SKM-1 treated with dmso at 0.1 percent for 144 hours (cell line): ENCODE data around the gene GMPS.
"Not testable (repeated sequence)": the region's sequence is repeated elsewhere in the genome, so short reads cannot be mapped to it uniquely, and the experiment has no call there.

Source experiments
- DNase-seq: peaks from one replicate; lab custom pipeline; 2025; ENCODE audit not compliant: unreplicated experiment; lab: John Stamatoyannopoulos, UW

GMPS gene

DNA sequence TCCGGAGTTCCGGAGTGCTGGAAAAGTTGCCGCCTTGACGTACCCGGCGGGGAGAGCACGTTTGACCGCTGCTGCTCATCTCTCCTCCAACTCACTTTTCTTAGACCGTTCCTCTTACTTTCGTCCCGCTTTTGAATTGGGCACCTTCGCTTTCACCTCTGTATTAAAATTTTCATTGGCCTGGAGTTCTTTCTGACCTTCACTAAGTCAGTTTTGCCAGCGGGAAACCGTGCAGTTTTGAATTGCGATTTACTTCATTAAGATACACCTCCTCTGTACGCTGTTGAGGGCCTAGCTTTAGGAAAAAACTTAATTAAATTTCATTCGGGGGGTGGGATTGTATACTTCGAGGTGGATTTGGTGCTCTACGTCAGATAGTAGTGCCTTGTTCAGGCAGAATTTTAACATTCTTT is 1.3 kb downstream of the GMPS start:
- no peak for DNase-seq

DNA sequence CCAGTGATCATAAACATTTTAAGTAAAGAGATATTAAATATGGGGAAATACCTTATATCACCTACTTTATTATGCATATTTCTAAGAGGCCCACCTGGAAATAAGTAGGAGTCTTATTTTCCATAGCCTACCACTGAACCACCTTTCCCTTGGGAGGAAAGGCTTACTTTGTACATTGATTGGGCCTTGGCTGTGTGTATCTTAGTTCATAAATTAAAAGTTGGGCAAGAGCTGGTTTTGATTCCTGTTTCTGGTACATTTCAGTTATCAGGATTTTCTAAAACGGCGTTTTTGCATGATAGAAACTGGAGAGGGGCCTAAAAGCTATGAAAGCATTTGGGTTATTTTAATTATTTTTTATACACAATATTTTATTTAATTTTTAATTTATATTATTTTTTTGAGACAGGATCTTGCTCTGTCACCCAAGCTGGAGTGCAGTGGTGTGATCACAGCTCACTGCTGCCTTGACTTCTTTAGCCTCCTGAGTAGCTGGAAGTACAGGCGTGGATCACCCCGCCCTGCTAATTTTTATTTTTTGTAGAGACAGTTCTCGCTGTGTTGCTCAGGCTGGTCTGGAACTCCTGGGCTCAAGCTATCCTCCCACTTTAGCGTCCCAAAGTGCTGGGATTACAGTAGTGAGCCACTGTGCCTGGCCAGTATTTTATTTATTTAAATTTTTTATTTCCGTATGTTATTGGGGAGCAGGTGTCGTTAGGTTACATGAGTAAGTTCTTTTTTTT is 2.6 kb downstream of the GMPS start:
- DNase-seq, result peak; percentile 4

DNA sequence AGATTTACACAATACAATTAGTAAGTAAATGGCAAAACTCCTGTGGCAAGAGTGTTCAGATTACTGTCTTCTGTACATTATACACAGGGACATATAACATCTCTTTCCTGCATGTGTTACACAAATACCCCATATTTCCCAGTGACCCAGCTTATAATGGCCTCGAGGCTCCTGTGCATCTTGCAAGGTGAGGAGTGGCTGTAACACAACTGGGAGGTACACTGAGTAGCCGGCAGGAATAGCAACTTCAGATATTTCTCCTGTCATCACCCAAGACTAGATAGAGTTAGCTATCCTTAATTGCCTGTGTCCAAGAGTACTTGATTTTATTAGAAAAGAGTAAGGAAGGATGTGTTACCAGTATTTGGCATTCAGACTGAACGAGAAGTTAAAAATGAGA is 5.6 kb downstream of the GMPS start:
- no peak for DNase-seq

DNA sequence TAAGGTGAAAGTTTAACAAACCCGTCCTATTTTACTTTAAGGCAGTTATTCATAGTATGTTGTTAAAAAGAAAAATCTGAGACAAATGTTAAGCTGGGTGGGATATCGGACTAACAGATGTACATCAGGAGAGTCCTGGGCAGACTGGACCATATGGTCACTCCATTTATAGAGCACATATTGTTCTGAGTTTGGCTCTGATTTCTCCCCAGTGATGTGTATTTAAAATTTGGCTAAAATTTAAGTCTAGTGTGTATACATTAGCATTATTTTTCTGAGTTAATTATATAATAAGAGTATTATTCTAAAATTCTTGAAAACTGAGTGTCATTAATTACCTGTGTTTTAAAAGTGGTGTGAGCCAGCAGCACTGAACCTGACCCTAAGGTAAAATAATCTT is 6.1 kb downstream of the GMPS start:
- no peak for DNase-seq

DNA sequence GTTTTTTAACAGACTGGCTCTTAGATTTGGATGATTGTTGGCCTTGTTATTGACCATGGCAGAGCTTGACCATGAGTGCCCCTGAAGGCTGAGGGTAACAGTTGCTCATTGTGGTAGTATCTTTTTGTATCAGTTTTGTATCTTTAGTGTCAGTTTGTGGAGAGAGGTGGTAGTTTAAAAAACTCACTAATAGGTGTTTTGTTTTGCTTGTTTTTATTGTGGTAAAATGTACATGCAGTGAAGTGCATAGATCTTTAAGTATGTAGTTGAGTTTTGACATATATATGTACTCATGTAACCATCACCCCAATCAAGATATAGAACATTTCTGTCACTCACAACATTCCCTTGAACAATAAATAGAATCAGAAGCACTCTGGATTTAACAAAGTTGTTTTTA is 9.8 kb downstream of the GMPS start:
- DNase-seq, result no peak

DNA sequence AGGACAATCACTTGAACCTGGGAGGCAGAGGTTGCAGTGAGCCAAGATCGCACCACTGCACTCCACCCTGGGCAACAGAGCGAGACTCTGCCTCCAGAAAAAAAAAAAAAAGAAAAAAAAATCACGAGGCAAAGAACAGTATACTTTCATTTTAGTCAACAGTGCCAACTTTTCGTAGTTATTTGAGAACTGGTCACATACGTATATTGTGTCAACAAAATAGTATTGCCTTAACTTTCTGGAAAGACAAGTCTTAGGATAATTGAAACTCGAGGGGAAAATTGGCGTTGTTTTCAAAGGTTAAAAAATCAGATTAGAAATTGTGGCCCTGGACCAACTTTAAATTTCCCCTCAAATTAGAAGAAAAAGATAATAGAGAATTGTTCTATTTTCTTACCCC is 13.8 kb downstream of the GMPS start:
- DNase-seq, result no peak

DNA sequence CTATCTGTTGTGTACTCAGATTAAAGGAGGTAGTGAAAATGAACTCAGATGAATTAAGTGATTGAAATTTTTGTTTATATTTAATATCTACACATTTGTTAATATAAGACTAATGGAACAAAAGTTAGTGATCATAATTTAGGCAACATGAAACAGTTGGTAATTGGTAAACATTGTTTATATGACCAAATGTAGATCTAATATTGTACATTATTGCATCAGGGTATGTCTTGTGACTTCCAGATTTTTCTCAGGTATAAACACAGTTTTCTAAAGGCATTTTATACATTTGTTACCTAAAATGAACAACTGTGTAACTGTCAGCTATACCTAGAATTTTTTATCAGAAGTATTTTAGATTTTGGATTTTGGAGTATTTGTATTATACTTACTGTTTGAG is 14.8 kb downstream of the GMPS start:
- DNase-seq, result no peak

DNA sequence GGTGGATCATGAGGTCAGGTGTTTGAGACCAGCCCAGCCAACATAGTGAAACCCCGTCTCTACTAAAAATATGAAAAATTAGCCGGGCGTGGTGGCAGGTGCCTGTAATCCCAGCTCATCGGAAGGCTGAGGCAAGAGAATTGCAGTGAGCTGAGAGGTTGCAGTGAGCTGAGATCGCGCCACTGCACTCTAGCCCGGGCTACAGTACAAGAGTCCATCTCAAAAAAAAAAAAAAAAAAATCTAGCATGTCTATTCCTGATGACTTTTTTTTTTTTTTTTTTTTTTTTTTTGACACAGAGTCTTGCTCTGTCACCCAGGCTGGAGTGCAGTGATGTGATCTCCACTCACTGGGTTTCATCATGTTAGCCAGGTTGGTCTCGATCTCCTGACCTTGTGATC is 15.9 kb downstream of the GMPS start:
- not testable (repeated sequence) for DNase-seq

DNA sequence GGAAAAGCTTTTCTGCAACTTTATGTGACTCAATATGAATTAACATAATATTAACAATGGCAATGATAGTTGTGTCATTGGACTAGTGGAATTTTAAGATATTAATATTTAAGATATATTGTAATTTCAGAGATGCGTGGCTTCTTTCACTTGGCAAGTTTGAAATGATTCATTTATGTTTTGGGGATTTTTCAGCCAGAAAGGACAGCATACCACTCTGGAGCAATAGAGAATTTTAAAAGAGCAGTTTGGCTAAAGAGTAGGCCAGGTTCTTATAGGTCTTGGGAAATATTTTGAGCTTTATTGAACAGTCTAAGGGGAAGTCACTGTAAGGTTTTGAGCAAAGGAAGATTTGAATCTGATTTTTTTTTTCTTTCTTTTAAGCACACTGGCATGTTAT is 16.5 kb downstream of the GMPS start:
- no peak for DNase-seq

DNA sequence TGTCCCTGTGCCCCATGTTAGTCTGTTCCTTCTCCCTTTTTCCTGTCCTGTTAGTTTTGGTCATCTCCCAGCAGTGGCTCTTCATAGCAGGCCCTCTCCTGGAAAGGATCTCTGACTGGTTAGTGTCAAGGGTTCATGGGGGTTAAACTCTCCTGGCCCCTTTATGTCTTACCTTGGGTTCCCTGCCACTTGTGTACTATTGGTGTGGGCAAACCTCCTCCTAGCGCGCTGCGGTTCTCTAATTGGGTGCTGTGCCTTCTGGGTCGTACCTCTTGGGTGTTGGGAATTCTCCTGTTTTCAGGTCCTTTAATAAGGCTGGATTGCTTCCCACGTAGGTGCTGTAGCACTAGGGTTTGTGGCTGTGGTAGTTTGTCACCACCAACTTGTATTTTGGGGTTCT is 18.8 kb downstream of the GMPS start:
- DNase-seq, result no peak

DNA sequence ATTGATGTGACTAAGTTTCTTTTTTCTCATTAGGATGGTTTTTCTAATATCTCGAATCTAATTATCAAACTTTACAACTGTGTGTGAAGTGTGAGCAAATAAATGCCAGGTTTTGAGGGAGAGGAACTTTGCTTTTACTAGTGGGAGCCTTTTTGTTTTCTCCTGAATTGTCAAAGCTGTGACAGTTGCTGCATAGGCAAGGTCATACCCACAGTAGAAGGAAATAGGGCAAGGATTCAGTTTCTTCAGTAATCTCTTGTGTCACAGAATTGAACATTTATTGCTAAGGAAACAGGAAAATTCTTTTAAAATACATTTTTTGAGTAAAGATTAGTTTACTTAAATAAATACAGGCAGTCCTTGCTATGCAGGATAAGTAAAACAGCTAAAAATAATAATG is 19.5 kb downstream of the GMPS start:
- no peak for DNase-seq

DNA sequence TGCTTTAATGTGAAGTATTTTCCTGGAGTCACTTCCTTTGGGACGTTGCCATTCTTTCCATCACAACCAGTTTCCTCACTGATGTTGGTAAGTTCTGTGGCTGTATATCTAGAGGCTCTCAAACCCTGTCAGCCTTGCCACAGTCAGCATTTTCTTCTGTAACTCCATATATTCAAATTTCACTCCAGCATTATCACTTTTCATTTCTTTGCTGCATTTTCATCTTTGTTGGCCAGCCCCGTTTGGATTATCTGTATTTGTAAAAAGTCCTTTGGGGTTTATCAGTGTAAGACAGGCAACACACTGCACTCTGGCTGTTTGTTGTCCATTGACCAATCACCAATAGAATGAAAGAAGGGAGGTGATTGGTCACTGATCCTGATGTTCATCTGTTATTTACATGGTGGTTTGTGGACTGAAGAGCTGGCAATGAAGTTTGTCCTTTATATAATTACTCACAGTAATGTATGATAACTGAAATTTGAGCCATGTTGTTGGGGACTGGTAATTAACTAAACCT is 20.3 kb downstream of the GMPS start:
- no peak for DNase-seq

DNA sequence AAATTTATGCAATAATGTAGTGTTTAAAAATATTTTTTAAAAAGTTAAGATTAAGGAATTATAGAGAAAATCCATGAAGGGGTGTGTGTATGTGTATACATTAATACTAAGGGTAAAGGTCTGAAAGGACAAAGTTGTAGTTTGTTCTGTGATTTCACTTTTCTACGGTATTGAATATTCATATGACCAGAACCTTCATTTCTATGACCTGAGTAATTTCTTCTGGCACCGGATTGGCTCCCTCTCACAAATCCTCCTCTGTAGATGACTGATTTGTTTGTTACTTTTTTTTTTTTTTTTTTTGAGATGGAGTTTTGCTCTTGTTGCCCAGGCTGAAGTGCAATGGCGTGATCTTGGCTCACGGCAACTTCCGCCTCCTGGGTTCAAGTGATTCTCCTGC is 20.9 kb downstream of the GMPS start:
- no peak for DNase-seq

DNA sequence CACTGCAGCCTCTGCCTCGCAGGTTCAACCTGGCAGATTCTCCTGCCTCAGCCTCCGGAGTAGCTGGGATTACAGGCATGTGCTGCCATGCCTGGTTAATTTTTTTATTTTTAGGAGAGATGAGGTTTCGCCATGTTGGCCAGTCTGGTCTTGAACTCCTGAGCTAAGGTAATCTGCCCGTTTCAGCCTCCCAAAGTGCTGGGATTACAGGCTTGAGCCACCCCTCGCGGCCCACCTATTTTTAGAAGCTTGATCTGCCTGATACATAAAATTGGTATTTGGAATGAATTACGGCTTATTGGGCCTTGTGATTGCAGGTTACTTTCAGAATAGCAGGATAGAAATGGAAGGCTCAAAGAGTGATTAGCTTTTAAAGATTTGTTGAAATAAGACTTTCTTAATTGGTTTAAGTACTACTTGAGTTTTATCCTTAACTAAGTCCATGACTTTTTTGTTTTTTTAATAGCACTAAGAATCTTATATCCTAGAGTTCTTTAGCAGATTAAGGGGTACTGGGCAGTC is 25.0 kb downstream of the GMPS start:
- no peak for DNase-seq

DNA sequence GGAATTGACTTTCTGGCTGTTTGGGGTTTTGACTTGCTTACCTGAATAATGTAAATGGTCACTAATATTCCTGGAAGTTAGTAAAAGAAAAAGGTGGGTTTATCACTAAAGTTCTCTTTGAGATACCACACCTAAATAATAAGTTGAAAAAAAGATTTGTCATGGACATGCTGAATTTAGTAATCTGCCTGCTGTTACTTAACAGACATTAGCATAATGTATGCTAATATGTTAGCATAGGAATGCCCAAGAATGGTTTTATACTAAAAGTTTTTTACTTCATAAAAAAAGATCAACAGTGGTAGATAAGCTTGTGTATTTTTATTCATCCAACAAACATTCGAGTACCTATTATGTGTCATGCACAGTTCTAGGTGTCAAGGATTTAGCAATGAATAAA is 36.5 kb downstream of the GMPS start:
- DNase-seq, result no peak

DNA sequence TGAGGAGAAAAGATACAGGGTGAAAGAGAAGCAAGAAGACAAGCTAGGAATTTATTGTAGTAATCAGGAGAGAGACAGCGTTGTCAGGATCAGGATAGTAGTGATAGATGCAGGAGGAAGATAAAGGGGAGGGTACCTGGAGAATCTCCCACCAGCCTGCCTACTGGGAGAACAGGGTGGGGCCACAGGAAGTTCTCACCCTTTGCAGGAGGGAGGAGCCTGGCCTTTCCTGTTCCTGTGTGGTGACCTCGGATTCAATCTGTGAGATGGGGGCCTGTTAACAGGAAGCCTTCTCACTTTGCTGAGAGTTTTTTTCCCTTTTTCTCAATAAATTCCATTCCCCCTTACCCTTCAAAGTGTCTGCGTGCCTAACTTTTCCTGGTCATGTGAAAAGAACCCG is 37.6 kb downstream of the GMPS start:
- DNase-seq, result no peak

DNA sequence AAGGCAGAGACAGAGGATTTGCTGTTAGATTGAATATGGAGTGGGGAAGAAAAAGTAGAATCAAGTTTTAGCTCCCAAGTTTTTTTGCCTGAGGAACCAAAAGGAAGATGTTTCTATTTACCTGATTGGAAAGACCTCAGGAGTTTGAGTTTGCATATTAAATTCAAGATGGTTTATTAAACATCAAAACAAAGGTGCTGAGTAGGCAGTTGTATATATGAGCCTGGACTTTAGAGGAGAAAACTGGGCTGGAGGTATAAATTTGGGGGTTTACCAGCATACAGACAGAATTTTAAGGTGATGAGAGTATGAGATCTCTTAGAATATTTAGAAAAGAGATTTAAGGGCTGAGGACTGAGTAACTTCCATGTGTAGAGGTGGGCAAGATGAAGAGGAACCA is 38.2 kb downstream of the GMPS start:
- no peak for DNase-seq

DNA sequence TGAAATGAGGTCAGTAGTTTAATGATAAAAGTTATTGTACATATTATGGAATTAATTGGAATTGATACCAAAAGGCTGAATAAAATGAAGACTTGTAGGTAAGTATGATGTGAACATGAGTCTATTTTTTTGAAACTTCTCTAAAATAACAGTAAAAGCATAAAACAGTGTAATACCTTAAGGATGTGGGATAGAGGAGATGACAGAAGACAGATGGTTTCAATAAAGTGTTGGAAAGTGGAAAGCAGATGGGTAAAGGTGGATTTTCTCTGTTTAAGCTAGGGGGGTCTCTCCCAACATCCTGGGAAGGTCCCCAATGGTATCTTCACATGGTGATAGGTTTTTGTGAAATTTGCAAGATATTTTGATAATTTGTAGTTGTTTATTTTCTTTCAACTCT is 41.6 kb downstream of the GMPS start:
- DNase-seq, result no peak

DNA sequence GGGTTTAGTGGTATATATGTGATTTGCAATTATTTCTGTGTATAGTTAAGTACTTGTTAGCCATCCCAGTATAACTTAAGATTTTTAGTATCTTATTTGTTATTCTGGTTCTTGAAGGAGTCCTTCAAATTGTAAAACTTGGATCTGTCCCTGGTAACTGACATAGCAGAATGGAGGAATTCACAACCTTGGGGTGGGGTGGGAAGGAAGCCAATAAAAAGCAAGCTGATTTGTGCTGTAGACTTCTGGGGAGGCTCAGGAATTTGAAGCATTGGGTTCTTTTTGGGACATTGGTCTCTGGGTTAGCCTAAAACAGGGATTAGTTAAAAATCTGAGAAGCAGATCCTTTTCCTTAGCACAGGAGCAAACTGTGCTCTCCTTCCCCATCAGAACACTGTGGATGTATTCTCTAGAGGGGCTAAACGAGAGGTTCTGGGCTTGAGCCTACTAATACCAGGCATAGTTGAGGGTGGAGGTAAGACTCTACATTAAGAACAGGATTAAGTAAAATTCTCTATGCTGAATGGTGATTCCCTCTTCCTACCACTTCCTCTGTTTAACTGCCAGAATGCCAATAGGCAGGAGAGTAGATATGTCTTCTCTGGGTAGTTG is 42.2 kb downstream of the GMPS start:
- DNase-seq, result no peak

DNA sequence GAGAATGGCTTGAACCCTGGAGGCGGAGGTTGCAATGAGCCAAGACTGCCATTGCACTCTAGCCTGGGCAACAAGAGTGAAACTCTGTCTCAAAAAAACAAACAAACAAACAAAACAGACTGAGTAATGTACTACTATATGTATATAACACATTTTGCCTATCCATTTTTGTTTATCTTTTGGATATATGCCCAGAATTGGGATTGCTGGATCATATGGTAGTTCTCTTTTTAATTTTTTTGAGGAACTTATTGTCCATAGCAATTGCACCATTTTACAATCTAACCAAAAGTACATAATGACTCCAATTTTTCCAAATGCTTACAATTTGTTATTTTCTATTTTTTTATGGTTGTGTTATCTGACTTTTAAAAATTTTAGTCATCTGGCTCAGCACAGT is 47.3 kb downstream of the GMPS start:
- DNase-seq, result no peak

DNA sequence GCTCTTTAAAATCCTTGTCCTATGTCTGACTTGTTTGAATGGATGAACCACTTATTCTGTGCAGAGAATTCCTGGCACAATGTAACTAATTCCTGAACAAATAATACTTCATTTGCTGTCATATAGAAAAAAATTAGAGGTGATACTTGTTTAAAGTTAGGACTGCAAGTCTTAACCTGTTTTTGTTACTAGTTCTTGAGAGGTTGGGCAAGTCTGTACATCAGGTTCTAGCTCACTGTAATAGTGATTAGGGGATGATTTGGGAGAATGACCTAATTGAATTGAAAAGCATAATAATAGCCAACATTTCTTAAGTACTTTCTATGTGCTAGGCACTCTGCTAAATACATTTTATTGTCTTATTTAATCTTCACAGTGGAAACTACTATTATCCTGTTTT is 49.3 kb downstream of the GMPS start:
- no peak for DNase-seq

DNA sequence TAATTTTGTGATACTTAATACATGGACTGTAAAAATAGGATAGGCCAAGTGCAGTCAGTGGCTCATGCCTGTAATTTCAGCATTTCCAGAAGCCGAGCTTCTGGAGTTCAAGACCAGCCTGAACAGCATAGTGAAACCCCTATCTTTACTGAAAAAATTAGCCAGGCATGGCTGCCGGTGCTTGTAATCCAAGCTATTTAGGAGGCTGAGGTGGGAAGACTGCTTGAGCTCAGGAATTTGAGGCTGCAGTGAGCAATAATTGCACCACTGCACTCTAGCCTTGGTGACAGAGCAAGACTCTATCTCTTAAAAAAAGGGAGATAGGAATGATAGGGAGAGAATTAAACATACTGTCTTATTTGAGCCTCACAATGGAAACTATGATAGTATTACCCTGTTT is 51.0 kb downstream of the GMPS start:
- no peak for DNase-seq

DNA sequence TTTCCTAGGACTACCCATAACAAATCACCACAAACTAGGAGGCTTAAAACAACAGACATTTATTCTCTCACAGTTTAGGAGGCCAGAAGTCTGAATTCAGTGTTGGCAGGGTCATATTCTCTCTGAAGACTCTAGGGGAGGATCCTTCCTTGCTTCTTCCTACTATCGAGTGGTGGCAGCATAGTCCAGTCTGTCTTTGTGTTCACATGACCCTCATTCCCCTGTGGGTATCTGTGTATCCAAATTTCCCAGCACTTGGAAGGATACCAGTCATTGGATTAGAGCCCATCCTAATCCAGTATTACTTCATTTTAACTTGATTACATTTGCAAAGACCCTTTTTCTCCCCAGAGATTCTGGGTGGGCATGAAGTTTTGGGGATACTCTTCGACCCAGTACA is 63.8 kb downstream of the GMPS start:
- no peak for DNase-seq
